KOPT-K1 (cell line): ENCODE results near the gene HOTAIR.
A peak's percentile ranks its signal among the peaks of the same experiment; 100 is the strongest.

ENCODE experiments used
- H3K27ac ChIP-seq: fragments of 200-600 bp; sonication (generic); 2 replicates; pipeline ENCODE4 v1.5.1; 2016; ENCODE audit warnings: antibody characterized with exemption, mild to moderate bottlenecking, low read depth, low read length; ENCODE audit not compliant: poor library complexity, severe bottlenecking
- H3K36me3 ChIP-seq: fragments of 200-600 bp; sonication (generic); 2 replicates; pipeline ENCODE4 v1.5.1; 2017; ENCODE audit warnings: antibody characterized with exemption, mild to moderate bottlenecking, low read length, moderate library complexity; ENCODE audit not compliant: insufficient read depth
- H3K9me3 ChIP-seq: fragments of 200-600 bp; sonication (generic); 2 replicates; pipeline ENCODE4 v1.5.1; 2017; ENCODE audit warnings: antibody characterized with exemption, low read length, mild to moderate bottlenecking; ENCODE audit not compliant: insufficient read depth, poor library complexity, severe bottlenecking

The HOTAIR gene

DNA sequence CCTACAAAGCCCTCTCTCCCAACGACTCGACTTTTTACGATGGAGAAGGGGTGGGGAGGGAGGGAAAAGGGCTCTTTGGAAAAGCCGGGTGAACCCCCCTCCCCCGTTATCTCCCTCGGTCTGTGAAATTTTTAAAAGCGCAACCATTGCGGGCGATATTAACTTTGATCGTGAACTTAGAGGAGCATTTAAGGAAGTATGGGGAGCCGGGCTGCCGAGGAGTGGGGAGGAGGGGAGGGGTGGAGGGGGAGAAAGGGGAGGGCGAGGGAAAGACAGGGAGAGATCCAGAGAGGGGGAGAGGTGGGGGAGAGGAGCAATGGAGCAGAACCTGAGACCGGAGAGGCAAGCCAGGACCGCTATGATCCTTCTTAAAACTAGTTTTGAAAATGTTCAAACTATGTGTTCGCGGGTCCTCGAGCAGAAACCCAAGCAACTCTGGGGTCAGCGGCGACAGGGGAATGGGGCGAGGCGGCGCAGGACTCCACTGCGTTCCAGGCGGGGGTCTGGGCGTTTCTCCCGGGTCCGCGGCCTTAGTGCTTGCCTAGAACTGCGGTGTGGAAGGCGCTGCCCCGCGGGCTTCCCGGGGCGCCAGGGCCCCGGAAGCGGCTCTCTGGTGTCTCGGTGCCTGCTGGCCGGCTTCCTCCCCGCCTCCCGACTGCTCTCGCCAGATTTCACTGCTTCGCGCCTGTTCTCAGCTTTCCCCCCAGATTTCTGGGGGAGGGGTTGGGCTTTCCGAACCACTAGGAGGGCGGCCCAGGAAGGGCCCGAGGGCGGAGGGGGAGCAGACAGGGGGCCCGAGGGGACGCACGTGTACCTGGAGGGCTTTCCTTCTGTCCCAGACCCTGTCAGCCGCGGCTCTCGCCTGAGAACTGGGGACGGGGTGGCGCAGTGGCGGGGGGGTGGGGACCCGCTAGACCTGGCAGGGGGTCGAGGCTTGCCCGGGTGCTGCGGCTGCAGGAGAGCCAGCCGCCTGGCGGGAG is at the start of gene HOTAIR:
Gene HOTAIR, minus strand, starts transcription at position 871 of the 980 bp plus-strand sequence.
- no peaks in the 10 kb centered on the region for H3K36me3 ChIP-seq
- H3K27ac ChIP-seq = no peak within 1 kb of the TSS
- no peaks in the 10 kb centered on the region for H3K9me3 ChIP-seq

- no peak overlapping the region for H3K27ac ChIP-seq
- H3K36me3 ChIP-seq = no peaks in the 10 kb centered on the region
- no peaks in the 10 kb centered on the region for H3K9me3 ChIP-seq
Measured at GRCh38 chr12:54024127-54024526, 49.4 kb upstream of the HOTAIR start.

GRCh38 chr12:54022960-54023884 is 48.5 kb upstream of the HOTAIR start:
- Histone ChIP-seq H3K9me3 (no peaks in the 10 kb centered on the region), H3K36me3 (no peaks in the 10 kb centered on the region), H3K27ac (no peak overlapping the region)

DNA sequence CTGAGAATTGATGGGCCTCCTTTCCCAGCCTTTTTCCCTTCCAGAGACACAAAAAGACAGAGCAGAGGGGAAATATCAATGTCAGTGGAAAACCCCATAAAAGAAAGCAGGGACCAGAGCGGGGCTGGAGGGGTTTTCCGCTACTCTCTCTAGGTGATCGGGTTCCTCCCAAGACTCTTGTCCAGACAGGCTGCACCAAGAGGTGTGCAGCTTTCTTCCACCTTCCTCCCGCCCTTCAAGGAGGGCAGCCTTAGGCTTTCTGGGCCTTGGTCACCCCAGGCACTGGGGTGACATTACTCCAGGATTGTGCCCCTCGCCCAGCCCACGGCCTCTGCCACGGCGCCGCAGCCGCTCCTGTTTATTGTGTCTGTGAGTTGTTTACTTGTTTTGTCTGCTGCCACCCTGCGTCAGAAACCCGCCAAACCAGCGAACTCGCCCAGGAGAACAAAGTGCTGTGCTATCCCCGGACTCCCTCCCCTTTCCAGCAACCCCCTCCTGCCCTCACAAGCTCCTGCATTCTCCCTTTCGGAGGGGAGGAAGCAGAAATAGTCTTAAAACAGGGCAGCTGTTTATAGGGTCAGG is 46.8 kb upstream of the HOTAIR start:
- no peaks in the 10 kb centered on the region for H3K36me3 ChIP-seq
- no peak overlapping the region for H3K27ac ChIP-seq

DNA sequence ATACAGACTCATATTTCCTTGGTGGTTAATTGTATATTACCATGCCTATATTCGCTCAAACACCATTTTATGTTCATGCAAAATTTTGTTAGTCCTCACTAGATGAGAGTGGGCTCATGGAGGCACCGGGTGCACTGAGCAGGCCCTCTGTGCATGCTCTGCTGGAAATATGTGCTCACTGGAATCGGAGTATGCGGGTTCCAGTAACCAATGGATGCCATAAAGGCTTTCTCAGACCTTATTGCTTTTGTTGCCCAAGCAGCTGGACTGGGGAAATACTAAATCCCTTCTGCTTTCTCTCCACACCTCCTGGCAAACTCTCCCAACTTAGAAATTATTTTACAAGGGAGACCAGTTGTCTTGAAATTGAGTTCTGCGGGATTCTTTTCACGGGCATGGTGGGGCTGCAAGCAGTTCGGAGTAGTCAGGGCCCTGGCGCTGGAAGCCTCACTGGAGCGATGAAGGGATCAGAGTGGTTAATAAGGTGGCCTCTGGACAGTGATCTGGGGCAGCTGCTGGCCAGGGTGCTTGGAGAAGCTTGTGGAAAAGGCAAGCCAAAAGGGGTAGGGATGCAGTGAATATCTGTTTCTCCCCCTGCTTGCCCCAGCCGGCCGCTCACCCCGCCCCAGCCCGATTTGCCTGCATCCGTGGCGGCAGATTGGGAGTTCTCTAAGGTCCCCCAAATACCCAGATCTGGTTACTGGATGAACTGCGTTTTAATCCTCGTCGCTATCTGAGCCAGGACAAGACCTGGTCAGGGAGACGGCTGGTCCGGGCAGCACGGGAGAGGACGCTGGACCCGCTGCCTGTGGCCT is 46.0 kb upstream of the HOTAIR start:
- Histone ChIP-seq H3K36me3 (no peaks in the 10 kb centered on the region), H3K27ac (no peak overlapping the region), H3K9me3 (no peaks in the 10 kb centered on the region)

More for the DNA sequence above, 46.8 kb upstream of the HOTAIR start:
- no peaks in the 10 kb centered on the region for H3K9me3 ChIP-seq

GRCh38 chr12:54019924-54020590 is 45.3 kb upstream of the HOTAIR start:
- Histone ChIP-seq H3K9me3 (no peaks in the 10 kb centered on the region), H3K27ac (no peak overlapping the region), H3K36me3 (no peaks in the 10 kb centered on the region)

- Histone ChIP-seq H3K36me3 (no peaks in the 10 kb centered on the region), H3K9me3 (no peaks in the 10 kb centered on the region), H3K27ac (no peak overlapping the region)
Measured at GRCh38 chr12:54019091-54019811, 44.5 kb upstream of the HOTAIR start.

DNA sequence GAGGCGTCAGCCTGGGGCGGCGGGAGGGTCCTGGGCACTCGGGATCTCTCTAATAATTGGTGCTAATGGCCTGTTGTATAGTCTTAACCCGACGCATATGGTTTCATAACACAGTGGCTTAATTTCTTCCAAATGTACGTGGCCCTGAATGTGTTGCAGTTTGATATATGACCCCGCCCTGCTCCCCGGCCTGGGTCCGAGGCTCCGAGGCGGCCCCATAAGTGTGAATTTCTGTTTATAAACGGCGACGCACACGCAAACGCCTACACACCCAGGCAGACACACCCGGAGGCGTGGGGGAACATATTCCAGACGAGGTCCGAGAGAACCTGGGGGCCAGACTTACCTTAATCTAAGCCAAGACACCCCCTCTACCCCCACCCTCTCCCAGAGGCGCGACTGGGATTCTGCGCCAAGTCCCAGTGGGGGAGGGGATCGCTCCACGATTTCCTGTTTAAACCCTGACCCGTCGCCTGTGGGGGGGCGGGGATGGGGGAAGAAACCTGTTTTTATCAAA is 43.8 kb upstream of the HOTAIR start:
- Histone ChIP-seq H3K27ac (peak overlapping the region; percentile 63), H3K36me3 (no peaks in the 10 kb centered on the region), H3K9me3 (no peaks in the 10 kb centered on the region)

DNA sequence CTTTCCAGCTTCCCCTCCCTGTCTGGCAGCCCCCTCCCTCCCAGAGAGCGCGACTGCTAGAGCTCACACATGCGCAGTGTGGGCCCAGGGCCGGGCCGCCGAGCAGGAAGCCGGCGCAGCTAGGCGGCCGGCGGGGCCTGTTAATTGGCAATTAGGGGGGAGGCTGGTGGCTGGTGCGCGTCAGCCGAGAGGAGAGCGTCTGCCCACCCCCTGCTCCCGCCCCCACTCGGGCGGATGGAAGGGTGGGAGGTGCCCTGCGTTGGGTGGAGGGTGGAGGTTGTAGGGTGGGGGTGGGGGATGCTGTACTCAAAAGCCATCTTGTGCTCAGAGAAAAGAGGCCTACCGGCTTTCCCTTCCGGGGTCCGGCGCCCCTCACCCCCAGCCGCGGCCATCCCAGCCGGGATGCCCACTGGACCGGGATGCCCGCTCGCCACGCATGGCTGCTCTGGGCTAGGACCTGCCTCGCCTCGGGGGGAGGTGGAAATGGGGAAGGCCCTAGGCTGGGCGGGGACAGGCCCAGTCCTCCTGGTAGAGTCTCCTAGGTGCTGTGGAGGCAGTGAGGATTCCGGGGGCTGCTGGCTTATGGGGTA is 43.2 kb upstream of the HOTAIR start:
- Histone ChIP-seq H3K27ac (peak overlapping the region; percentile 63), H3K9me3 (no peaks in the 10 kb centered on the region), H3K36me3 (no peaks in the 10 kb centered on the region)

DNA sequence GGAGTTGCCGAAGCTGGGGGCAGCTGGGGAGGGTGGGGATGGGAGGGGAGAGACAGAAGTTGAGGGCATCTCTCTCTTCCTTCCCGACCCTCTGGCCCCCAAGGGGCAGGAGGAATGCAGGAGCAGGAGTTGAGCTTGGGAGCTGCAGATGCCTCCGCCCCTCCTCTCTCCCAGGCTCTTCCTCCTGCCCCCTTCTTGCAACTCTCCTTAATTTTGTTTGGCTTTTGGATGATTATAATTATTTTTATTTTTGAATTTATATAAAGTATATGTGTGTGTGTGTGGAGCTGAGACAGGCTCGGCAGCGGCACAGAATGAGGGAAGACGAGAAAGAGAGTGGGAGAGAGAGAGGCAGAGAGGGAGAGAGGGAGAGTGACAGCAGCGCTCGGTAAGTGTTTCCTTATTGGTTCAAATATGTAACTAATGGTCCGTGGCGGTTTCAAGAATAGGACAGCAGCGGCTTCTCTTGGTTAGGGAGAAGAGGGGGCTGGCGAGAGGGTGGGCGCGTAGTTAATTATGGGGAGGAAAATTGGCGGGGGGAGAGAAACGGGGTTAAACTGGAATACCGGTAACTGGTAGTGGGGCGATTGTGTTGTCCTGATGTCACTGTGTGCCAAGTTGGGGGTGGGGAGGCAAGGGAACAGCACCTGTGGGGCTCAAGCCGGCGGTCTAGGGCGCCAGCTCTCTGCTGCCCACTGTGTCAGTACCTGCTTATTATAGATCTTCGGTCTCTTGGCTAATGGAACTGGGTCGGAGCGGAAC is 42.5 kb upstream of the HOTAIR start:
- Histone ChIP-seq H3K27ac (peak overlapping the region; percentile 63), H3K9me3 (no peaks in the 10 kb centered on the region), H3K36me3 (no peaks in the 10 kb centered on the region)

DNA sequence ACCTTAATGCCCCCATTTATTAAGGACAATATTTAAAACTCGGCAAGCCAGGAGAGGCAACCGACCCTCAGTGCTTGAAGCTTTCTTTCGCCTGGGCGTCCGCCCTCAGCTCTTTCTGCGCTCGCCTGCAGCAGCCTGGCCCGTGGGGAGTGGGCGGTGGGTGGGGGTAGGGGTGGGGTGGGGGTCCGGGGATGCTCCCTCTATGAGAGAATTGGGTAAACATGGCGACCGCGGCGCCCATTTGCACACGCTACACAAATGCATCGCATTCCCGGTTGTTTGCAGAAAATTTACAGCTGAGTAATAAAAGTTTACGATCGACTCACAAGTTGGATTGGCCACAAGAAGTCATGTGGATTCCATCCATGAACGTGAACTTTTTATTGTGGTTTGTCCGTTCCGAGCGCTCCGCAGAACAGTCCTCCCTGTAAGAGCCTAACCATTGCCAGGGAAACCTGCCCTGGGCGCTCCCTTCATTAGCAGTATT is 41.8 kb upstream of the HOTAIR start:
- Histone ChIP-seq H3K27ac (no peak overlapping the region), H3K9me3 (no peaks in the 10 kb centered on the region), H3K36me3 (no peaks in the 10 kb centered on the region)

- Histone ChIP-seq H3K27ac (no peak overlapping the region), H3K36me3 (no peaks in the 10 kb centered on the region), H3K9me3 (no peaks in the 10 kb centered on the region)
Measured at GRCh38 chr12:54016051-54016450, 41.3 kb upstream of the HOTAIR start.
